ENCODE data around the gene MEGF10.
"Not testable (repeated sequence)": the region's sequence is repeated elsewhere in the genome, so short reads cannot be mapped to it uniquely, and the experiment has no call there.

MEGF10 gene

DNA sequence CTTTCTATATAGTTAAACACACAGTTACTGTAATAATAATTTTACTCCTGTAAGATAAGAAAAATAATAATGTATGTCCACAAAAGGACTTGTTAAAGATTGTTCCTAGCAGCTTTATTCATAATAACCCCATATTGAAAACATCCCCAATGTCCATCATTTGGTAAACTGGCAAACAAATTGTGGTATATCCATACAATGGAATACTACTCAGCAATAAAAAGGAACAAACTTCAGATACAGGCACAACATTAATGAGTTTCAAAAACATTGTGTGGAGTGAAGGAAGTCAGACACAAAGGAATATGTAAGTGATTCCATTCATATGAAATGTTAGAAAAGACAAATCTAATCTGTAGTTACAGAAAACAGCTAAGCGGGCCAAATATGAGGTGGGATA is 1.9 kb upstream of the MEGF10 start:
- Histone ChIP-seq H3K36me3 (ENCODE audit: insufficient read depth, low read length) (no peaks in the 10 kb centered on the region), H3K4me2 (ENCODE audit: low read length) (no peak overlapping the region), H3K9me3 (replicated peaks; ENCODE audit: low read length) (no peaks in the 10 kb centered on the region), H3K4me3 (ENCODE audit: low read length) (no peak overlapping the region), H3K4me1 (ENCODE audit: control insufficient read depth, insufficient read depth, low read length) (no peaks in the 10 kb centered on the region), H3K27me3 (ENCODE audit: control insufficient read depth, insufficient read depth, low read length) (no peaks in the 10 kb centered on the region), H3K9ac (ENCODE audit: low read depth, low read length) (no peak overlapping the region)

DNA sequence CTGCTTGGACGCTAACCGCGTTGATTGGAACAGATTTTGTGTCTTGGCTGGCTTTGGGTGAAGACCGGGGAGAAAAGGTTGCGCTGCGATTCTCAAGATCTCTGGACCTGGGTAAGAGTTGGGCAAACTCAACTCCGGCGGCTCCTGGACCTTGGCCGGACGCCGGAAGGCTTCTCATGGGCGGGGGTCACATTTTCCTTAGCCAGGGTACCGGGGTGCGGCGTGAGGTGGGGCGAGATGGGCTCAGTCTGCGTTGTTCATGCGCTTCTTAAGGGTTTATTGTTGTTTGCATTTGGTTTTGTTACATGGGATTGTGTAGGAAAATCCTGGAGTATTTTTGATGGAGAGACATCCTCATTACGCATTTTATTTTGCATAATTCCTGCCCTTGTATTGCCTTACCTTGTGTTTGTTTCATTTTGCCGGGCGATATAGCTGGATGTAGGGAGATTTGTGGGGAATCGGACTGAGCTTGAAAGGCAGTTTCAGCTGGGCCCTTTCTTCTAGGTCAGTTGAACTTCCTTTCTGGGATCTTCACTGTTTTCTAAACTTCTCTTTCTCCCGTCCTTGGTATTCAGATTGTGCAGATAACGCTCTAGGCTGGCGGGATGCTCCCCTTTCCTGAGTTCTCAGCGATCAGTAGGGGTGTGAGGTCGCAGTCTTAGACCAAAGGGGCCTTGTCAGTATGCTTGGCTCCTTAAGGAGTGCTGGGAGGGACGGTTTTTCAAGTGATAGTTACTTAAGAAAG is 524 bp downstream of the MEGF10 start:
- Histone ChIP-seq H3K9ac (ENCODE audit: low read depth, low read length) (peak overlapping the region; percentile 78), H3K27me3 (ENCODE audit: control insufficient read depth, insufficient read depth, low read length) (no peaks in the 10 kb centered on the region), H3K4me2 (ENCODE audit: low read length) (peak overlapping the region; percentile 98), H3K36me3 (ENCODE audit: insufficient read depth, low read length) (no peaks in the 10 kb centered on the region), H3K9me3 (replicated peaks; ENCODE audit: low read length) (no peaks in the 10 kb centered on the region), H3K4me3 (ENCODE audit: low read length) (peak overlapping the region; percentile 78), H3K4me1 (ENCODE audit: control insufficient read depth, insufficient read depth, low read length) (peaks cover 14% of the 10 kb centered on the region)

DNA sequence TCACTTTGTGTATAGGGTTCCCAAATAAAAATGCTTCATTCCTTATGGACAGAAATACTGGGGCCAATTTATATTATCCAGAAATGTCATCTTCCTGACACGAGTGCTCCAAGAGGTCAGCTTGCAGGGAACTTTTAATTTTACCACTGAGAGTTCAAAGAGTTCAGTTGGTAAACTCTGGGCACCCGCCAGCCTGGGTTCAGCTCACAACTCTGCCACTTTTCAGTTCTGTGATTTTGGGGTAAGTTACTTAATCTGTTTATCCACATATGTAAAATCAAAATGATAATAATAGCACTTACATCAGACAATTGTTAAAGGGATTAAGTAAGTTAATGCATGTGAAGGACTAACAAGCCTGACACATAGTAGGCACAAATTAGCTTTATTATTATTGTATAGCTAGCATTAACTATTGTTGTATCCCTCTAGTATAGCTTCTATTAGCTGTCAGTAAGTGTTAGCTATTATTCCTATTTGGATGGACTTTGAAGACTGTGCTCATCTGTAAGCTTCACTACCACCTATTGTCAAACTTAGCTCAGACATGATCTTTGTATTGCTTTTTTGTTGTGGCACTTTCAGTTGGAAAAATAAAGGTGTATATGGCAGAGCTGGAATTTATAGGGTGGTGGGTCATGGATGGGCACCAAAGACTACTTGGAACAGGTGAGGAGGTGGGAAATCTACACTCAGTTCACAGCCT is 1.6 kb downstream of the MEGF10 start:
- no peaks in the 10 kb centered on the region for H3K36me3 ChIP-seq (ENCODE audit: insufficient read depth, low read length)
- peak overlapping the region; percentile 98 for H3K4me2 ChIP-seq (ENCODE audit: low read length)
- peak overlapping the region; percentile 78 for H3K4me3 ChIP-seq (ENCODE audit: low read length)
- peaks cover 21% of the 10 kb centered on the region for H3K4me1 ChIP-seq (ENCODE audit: control insufficient read depth, insufficient read depth, low read length)
- H3K27me3 ChIP-seq (ENCODE audit: control insufficient read depth, insufficient read depth, low read length), result no peaks in the 10 kb centered on the region
- H3K9ac ChIP-seq (ENCODE audit: low read depth, low read length), result peak overlapping the region; percentile 78
- H3K9me3 ChIP-seq (replicated peaks; ENCODE audit: low read length), result no peaks in the 10 kb centered on the region

DNA sequence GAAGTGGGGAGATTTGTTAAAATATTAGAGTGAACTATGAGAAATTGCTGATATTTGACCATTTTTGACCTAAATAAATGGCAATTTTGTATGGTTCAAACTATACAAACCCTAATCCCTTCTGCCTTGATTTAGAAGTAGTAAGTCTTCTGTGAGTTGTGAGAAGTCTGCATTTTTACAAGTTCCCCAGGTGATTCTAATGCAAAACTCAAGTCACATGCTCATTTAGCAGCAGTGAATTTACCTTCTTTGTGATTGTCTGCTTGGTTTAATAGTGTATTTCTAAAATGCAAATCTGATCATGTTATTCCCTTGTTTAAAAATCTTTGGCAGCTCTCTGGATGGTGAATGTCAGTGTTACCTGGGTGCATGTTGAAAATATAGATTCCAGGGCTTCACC is 2.8 kb downstream of the MEGF10 start:
- H3K4me3 ChIP-seq (ENCODE audit: low read length), result no peak overlapping the region
- H3K4me2 ChIP-seq (ENCODE audit: low read length), result no peak overlapping the region
- H3K27me3 ChIP-seq (ENCODE audit: control insufficient read depth, insufficient read depth, low read length), result no peaks in the 10 kb centered on the region
- H3K4me1 ChIP-seq (ENCODE audit: control insufficient read depth, insufficient read depth, low read length), result peaks cover 21% of the 10 kb centered on the region
- H3K9me3 ChIP-seq (replicated peaks; ENCODE audit: low read length), result no peaks in the 10 kb centered on the region
- no peak overlapping the region for H3K9ac ChIP-seq (ENCODE audit: low read depth, low read length)
- H3K36me3 ChIP-seq (ENCODE audit: insufficient read depth, low read length), result no peaks in the 10 kb centered on the region

DNA sequence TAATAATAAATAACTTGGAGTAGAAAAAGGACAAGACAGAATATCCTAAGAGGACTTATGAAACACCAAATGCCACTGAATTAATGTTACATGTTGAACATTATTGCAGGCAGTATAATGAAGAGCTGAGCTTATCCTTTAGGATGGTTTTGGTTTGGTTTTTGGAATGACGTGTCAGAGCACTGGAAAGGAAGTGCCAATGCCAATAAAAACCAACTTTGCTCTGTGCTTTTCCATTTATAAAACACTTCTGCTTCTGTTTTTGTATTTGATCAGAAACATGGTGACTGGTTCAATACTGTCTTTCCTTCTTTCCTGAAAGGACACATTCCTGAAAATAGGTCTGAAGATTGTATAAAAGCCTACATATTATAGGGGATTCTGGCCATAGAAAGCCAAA is 4.2 kb downstream of the MEGF10 start:
- Histone ChIP-seq H3K4me1 (ENCODE audit: control insufficient read depth, insufficient read depth, low read length) (peaks cover 21% of the 10 kb centered on the region), H3K9ac (ENCODE audit: low read depth, low read length) (no peak overlapping the region), H3K27me3 (ENCODE audit: control insufficient read depth, insufficient read depth, low read length) (no peaks in the 10 kb centered on the region), H3K4me2 (ENCODE audit: low read length) (peak overlapping the region; percentile 31), H3K36me3 (ENCODE audit: insufficient read depth, low read length) (no peaks in the 10 kb centered on the region), H3K4me3 (ENCODE audit: low read length) (no peak overlapping the region), H3K9me3 (replicated peaks; ENCODE audit: low read length) (no peaks in the 10 kb centered on the region)

DNA sequence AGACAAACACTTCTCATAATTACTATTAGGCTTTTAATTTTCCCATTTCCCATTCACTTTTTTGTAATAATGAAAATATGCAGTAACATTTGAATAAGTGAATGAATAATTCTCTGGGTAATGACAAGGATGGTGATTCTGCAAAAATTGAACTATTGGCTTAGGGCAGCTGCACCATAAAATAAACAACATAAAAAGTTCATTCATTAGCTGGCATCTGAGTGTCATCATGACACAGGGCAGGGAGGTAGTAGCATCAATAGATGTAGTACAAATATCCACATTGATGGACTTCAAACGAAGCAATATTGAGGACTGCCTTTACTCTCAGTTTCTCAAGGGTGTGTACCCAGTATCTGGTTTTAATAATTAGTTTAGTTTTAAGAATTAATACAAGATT is 4.9 kb downstream of the MEGF10 start:
- H3K9me3 ChIP-seq (replicated peaks; ENCODE audit: low read length), result no peaks in the 10 kb centered on the region
- no peaks in the 10 kb centered on the region for H3K27me3 ChIP-seq (ENCODE audit: control insufficient read depth, insufficient read depth, low read length)
- H3K4me1 ChIP-seq (ENCODE audit: control insufficient read depth, insufficient read depth, low read length), result peaks cover 21% of the 10 kb centered on the region
- no peak overlapping the region for H3K9ac ChIP-seq (ENCODE audit: low read depth, low read length)
- H3K4me3 ChIP-seq (ENCODE audit: low read length), result no peak overlapping the region
- no peaks in the 10 kb centered on the region for H3K36me3 ChIP-seq (ENCODE audit: insufficient read depth, low read length)
- H3K4me2 ChIP-seq (ENCODE audit: low read length), result no peak overlapping the region

DNA sequence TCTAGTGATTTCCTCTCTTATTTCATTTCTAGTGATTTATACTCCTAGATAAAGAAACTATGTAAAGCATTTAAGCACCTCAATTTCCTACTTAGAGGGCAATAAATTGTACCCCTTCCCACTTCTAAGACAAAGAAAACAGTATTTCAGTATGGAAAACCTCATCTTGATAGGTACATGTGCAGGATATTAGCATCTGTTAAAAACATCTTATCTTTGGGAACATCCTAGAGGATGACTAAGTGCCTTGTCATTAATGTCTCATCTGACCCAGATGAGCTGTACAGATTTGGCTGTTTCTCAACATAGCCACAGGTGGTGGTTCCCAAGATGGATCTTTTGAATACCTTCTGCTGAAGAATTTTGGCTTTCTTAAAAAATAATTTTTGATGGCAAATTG is 5.7 kb downstream of the MEGF10 start:
- H3K36me3 ChIP-seq (ENCODE audit: insufficient read depth, low read length), result no peaks in the 10 kb centered on the region
- no peak overlapping the region for H3K4me3 ChIP-seq (ENCODE audit: low read length)
- H3K4me1 ChIP-seq (ENCODE audit: control insufficient read depth, insufficient read depth, low read length), result peaks cover 21% of the 10 kb centered on the region
- H3K9ac ChIP-seq (ENCODE audit: low read depth, low read length), result no peak overlapping the region
- H3K4me2 ChIP-seq (ENCODE audit: low read length), result no peak overlapping the region
- no peaks in the 10 kb centered on the region for H3K9me3 ChIP-seq (replicated peaks; ENCODE audit: low read length)
- H3K27me3 ChIP-seq (ENCODE audit: control insufficient read depth, insufficient read depth, low read length), result no peaks in the 10 kb centered on the region

DNA sequence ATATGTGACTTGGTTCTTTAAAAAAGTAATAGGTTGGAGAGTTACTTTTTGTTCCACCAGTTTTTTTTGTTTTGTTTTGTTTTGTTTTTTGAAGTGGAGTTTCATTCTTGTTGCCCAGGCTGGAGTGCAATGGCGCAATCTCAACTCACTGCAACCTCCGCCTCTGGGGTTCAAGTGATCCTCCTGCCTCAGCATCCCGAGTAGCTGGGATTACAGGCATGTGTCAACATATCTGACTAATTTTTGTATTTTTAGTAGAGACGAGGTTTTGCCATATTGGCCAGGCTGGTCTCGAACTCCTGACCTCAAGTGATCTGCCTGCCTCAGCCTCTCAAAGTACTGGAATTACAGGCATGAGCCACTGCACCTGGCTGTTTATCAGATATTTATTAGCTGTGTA is 6.3 kb downstream of the MEGF10 start:
- H3K27me3 ChIP-seq (ENCODE audit: control insufficient read depth, insufficient read depth, low read length); H3K4me2 ChIP-seq (ENCODE audit: low read length): not testable (repeated sequence)
- peaks cover 21% of the 10 kb centered on the region for H3K4me1 ChIP-seq (ENCODE audit: control insufficient read depth, insufficient read depth, low read length)

DNA sequence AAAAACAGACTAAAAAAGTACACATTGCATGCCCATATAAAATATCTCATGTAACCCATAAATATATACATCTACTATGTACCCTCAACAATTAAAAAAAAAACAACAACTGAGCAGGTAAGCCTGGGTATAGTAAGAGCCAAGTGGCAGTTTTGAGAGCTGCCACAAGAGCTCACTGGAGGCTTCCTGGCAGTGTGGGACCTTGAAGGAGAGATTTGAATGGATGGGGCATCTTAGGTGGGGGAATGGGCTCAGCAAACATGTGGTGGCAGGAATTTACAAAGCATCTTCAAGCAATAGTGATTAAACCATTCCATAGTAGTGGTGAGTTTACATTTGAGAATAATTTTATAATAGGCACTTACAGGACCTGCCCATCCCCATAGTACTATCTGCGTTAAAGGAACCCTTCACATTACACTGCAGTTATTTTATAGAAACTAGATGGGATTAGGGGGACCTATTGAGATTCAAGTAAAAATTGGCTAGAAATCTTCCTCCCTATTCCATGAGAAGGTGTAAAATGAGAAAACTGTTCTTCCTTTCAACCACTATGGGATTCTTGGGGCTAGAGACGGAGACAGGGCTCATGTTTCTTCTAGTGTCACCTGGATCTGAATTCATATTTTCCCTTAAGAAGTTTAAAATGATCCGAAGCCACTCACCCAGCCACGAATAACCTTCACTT is 6.9 kb downstream of the MEGF10 start:
- no peaks in the 10 kb centered on the region for H3K27me3 ChIP-seq (ENCODE audit: control insufficient read depth, insufficient read depth, low read length)
- no peak overlapping the region for H3K4me2 ChIP-seq (ENCODE audit: low read length)
- no peaks in the 10 kb centered on the region for H3K36me3 ChIP-seq (ENCODE audit: insufficient read depth, low read length)
- no peak overlapping the region for H3K4me3 ChIP-seq (ENCODE audit: low read length)
- no peak overlapping the region for H3K9ac ChIP-seq (ENCODE audit: low read depth, low read length)
- H3K9me3 ChIP-seq (replicated peaks; ENCODE audit: low read length), result no peaks in the 10 kb centered on the region
- peaks cover 21% of the 10 kb centered on the region for H3K4me1 ChIP-seq (ENCODE audit: control insufficient read depth, insufficient read depth, low read length)

More for the DNA sequence above, 6.3 kb downstream of the MEGF10 start:
- not testable (repeated sequence) for H3K36me3 ChIP-seq (ENCODE audit: insufficient read depth, low read length); H3K9ac ChIP-seq (ENCODE audit: low read depth, low read length); H3K4me3 ChIP-seq (ENCODE audit: low read length); H3K9me3 ChIP-seq (replicated peaks; ENCODE audit: low read length)

DNA sequence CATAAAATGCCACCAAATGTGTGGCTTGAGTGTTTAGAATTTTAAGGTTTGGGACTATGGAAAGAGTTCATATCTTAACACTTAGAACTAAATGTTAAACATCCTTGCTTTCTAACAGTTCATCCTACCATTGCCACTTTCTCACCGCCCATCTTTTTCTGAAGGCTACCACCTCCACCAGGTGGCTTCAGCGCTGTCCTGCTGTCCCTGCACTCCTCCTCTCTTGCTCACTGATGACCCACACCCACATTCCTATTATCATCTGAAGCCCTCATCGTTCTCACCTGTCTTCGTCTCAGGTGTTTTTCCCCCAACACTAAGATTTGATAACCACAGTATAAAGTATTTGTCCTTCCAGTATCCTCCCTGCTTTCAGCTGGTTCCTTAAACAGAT is 7.4 kb downstream of the MEGF10 start:
- Histone ChIP-seq H3K9me3 (replicated peaks; ENCODE audit: low read length) (no peaks in the 10 kb centered on the region), H3K36me3 (ENCODE audit: insufficient read depth, low read length) (no peaks in the 10 kb centered on the region), H3K4me2 (ENCODE audit: low read length) (no peak overlapping the region), H3K27me3 (ENCODE audit: control insufficient read depth, insufficient read depth, low read length) (no peaks in the 10 kb centered on the region), H3K9ac (ENCODE audit: low read depth, low read length) (no peak overlapping the region), H3K4me3 (ENCODE audit: low read length) (no peak overlapping the region), H3K4me1 (ENCODE audit: control insufficient read depth, insufficient read depth, low read length) (peaks cover 21% of the 10 kb centered on the region)

DNA sequence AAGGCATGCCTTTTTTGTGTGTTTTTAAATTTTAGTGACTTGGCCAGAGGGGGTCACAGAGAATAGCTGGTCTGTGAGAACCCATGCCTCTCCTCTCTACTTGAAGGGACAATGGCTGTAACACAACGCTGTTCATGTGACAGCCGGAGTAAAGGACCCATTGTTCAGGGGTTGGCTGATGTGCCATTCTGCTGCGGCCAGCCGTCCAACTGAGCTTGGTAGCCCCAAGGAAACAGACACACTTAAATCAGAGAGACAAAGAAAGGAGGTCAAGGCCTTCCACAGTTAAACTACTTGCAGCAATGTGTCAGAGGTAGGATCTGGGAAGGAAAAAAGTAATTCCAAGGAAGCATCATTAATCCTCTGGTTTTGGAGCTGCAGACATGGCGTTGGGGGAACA is 8.1 kb downstream of the MEGF10 start:
- Histone ChIP-seq H3K27me3 (ENCODE audit: control insufficient read depth, insufficient read depth, low read length) (no peaks in the 10 kb centered on the region), H3K9ac (ENCODE audit: low read depth, low read length) (no peak overlapping the region), H3K4me2 (ENCODE audit: low read length) (no peak overlapping the region), H3K36me3 (ENCODE audit: insufficient read depth, low read length) (no peaks in the 10 kb centered on the region), H3K9me3 (replicated peaks; ENCODE audit: low read length) (no peaks in the 10 kb centered on the region), H3K4me1 (ENCODE audit: control insufficient read depth, insufficient read depth, low read length) (peaks cover 21% of the 10 kb centered on the region), H3K4me3 (ENCODE audit: low read length) (no peak overlapping the region)
